H1 (cell line): Measurements from ENCODE around the gene LAG3. TPM values are rescaled to one million over a fixed set of nuclear protein-coding genes. Genes with fewer than 3 reads are reported as not detected.

Source experiments
- CTCF ChIA-PET: fragments of 300-600 bp; sonication (Branson Sonifier 250); formaldehyde crosslinking; loops from one replicate; lab custom pipeline; 2021; ENCODE audit not compliant: partially characterized antibody; lab: Charles Lee
- POLR2A ChIA-PET: fragments of 300-600 bp; sonication (Branson Sonifier 250); formaldehyde crosslinking; loops from one replicate; lab custom pipeline; 2021; ENCODE audit warnings: inconsistent platforms; ENCODE audit not compliant: partially characterized antibody; lab: Charles Lee
- DNase-seq, 2 experiments: peaks; one replicate each; pipeline versions ENCODE4 v3.0.0 to v3.0.0-alpha.2; 2010 to 2022; ENCODE audit warnings: low spot score in 2 of 2, low read depth in 1 of 2, mixed read lengths in 1 of 2
- FAIRE-seq: peaks from 2 replicates; lab custom pipeline; 2011; peaks lifted over from hg19 to GRCh38; lab: Jason Lieb, UNC
- H2AFZ ChIP-seq: 2 replicates; pipeline ENCODE4 v1.8.1; 2012; ENCODE audit warnings: low read length, inconsistent platforms
- H2AK5ac ChIP-seq: 2 replicates; pipeline ENCODE4 v1.6.1; 2013; ENCODE audit warnings: low read depth, low read length
- H2BK120ac ChIP-seq: replicated peaks from 2 replicates; pipeline ENCODE3; 2013; ENCODE audit warnings: low read depth, low read length, inconsistent platforms
- H2BK12ac ChIP-seq: 2 replicates; pipeline ENCODE4 v1.6.1; 2013; ENCODE audit warnings: low read depth, low read length
- H2BK15ac ChIP-seq: 2 replicates; pipeline ENCODE4 v1.6.1; 2013; ENCODE audit warnings: low read length
- H2BK20ac ChIP-seq: 2 replicates; pipeline ENCODE4 v1.6.1; 2013; ENCODE audit warnings: low read length
- H2BK5ac ChIP-seq: 2 replicates; pipeline ENCODE4 v1.6.1; 2013; ENCODE audit warnings: low read depth, low read length
- H3K14ac ChIP-seq: 2 replicates; pipeline ENCODE4 v1.6.1; 2013; ENCODE audit warnings: inconsistent platforms; ENCODE audit not compliant: insufficient read length
- H3K18ac ChIP-seq: 2 replicates; pipeline ENCODE4 v1.6.1; 2013; ENCODE audit warnings: low read length; ENCODE audit errors: extremely low read depth
- H3K23ac ChIP-seq: 2 replicates; pipeline ENCODE4 v1.6.1; 2013; ENCODE audit warnings: inconsistent platforms; ENCODE audit not compliant: insufficient read length
- H3K23me2 ChIP-seq: 2 replicates; pipeline ENCODE4 v1.6.1; 2013; ENCODE audit warnings: low read depth, low read length
- H3K27ac ChIP-seq: 2 replicates; pipeline ENCODE4 v1.6.1; 2011; ENCODE audit warnings: low read depth, low read length, inconsistent platforms
- H3K27me3 ChIP-seq, 4 experiments: replicated peaks in 1 of 4; 1 replicate in 1 of 4; 2 replicates in 3 of 4; pipeline versions ENCODE4 v1.6.1 to v1.8.1; 2011 to 2013; ENCODE audit warnings: low read length in 3 of 4, mild to moderate bottlenecking in 3 of 4, inconsistent platforms in 2 of 4, mixed read lengths in 2 of 4, moderate library complexity in 1 of 4; ENCODE audit not compliant: control insufficient read depth in 3 of 4, insufficient read depth in 3 of 4; ENCODE audit errors: extremely low read depth in 1 of 4
- H3K36me3 ChIP-seq, 4 experiments: 2 replicates each; pipeline versions ENCODE4 v1.6.1 to v1.8.1; 2011 to 2013; ENCODE audit warnings: mild to moderate bottlenecking in 4 of 4, low read length in 3 of 4, moderate library complexity in 2 of 4, control low read depth in 1 of 4, inconsistent platforms in 1 of 4; ENCODE audit not compliant: insufficient read depth in 4 of 4, control insufficient read depth in 2 of 4
- H3K4ac ChIP-seq: replicated peaks from 2 replicates; pipeline ENCODE3; 2013; ENCODE audit warnings: low read length, low read depth, mixed read lengths, inconsistent platforms; ENCODE audit not compliant: insufficient read length
- H3K4me1 ChIP-seq, 4 experiments: replicated peaks in 1 of 4; 1 replicate in 1 of 4; 2 replicates in 3 of 4; pipeline versions ENCODE4 v1.6.1 to v1.8.1; 2011 to 2013; ENCODE audit warnings: low read length in 3 of 4, inconsistent platforms in 2 of 4, mixed read lengths in 1 of 4; ENCODE audit not compliant: insufficient read depth in 4 of 4, control insufficient read depth in 3 of 4
- H3K4me2 ChIP-seq, 2 experiments: 2 replicates each; pipeline versions ENCODE4 v1.6.1 to v1.8.1; 2011 to 2013; ENCODE audit warnings: low read depth in 2 of 2, low read length in 2 of 2, control low read depth in 1 of 2, inconsistent platforms in 1 of 2, mild to moderate bottlenecking in 1 of 2; ENCODE audit not compliant: insufficient read depth in 1 of 2
- H3K4me3 ChIP-seq, 4 experiments: fragments of 200-600, 300-600 bp in 1 of 4; sonication (generic), shearing (Covaris generic), sonication (Bioruptor Twin) in 1 of 4; 2 replicates each; pipeline versions ENCODE4 v1.5.1 to v1.8.1; 2011 to 2016; ENCODE audit warnings: low read length in 4 of 4, low read depth in 3 of 4, control low read depth in 2 of 4, inconsistent platforms in 2 of 4, mild to moderate bottlenecking in 2 of 4, mixed read lengths in 1 of 4, moderate library complexity in 1 of 4; ENCODE audit not compliant: insufficient read depth in 2 of 4; ENCODE audit errors: extremely low read depth in 1 of 4
- H3K56ac ChIP-seq: replicated peaks from 2 replicates; pipeline ENCODE3; 2013; ENCODE audit warnings: low read depth, mild to moderate bottlenecking, mixed read lengths, low read length, inconsistent platforms; ENCODE audit not compliant: insufficient read length
- H3K79me1 ChIP-seq: 2 replicates; pipeline ENCODE4 v1.6.1; 2013; ENCODE audit warnings: low read depth, low read length, control low read depth
- H3K79me2 ChIP-seq, 2 experiments: 2 replicates each; pipeline versions ENCODE4 v1.6.1 to v1.8.1; 2012 to 2013; ENCODE audit warnings: low read length in 2 of 2, mild to moderate bottlenecking in 2 of 2, inconsistent platforms in 1 of 2; ENCODE audit not compliant: insufficient read depth in 2 of 2, control insufficient read depth in 1 of 2
- H3K9ac ChIP-seq, 4 experiments: replicated peaks in 1 of 4; 1 replicate in 1 of 4; 2 replicates in 3 of 4; pipeline versions ENCODE4 v1.6.1 to v1.8.1; 2011 to 2013; ENCODE audit warnings: low read depth in 3 of 4, low read length in 3 of 4, control low read depth in 2 of 4, mild to moderate bottlenecking in 2 of 4, moderate library complexity in 2 of 4, inconsistent platforms in 1 of 4; ENCODE audit errors: extremely low read depth in 1 of 4
- H3K9me3 ChIP-seq, 2 experiments: 2 replicates each; pipeline versions ENCODE4 v1.6.1 to v1.8.1; 2012 to 2013; ENCODE audit warnings: mild to moderate bottlenecking in 2 of 2, moderate library complexity in 2 of 2, control low read depth in 1 of 2, inconsistent platforms in 1 of 2, low read depth in 1 of 2, low read length in 1 of 2, mixed read lengths in 1 of 2; ENCODE audit not compliant: insufficient read depth in 2 of 2
- H4K20me1 ChIP-seq, 2 experiments: replicated peaks in 1 of 2; 2 replicates each; pipeline versions ENCODE3 to v1.8.1; 2011 to 2013; ENCODE audit warnings: inconsistent platforms in 2 of 2, low read length in 2 of 2, mild to moderate bottlenecking in 1 of 2; ENCODE audit not compliant: insufficient read depth in 2 of 2, control insufficient read depth in 1 of 2
- H4K5ac ChIP-seq: 2 replicates; pipeline ENCODE4 v1.6.1; 2013; ENCODE audit warnings: low read length, low read depth, mixed read lengths, inconsistent platforms; ENCODE audit not compliant: insufficient read length
- H4K8ac ChIP-seq: 2 replicates; pipeline ENCODE4 v1.8.0; 2013; ENCODE audit warnings: mild to moderate bottlenecking, moderate library complexity, low read length, inconsistent platforms; ENCODE audit not compliant: insufficient read depth; ENCODE audit errors: extremely low read depth
- H4K91ac ChIP-seq: replicated peaks from 2 replicates; pipeline ENCODE3; 2013; ENCODE audit warnings: low read length, mixed read lengths, inconsistent platforms; ENCODE audit not compliant: insufficient read length
- CBX5 ChIP-seq: fragments of 300-800, 300-1000 bp; sonication (generic); IDR thresholded peaks from 2 replicates; pipeline ENCODE4 v1.7.1; 2016; ENCODE audit warnings: antibody characterized with exemption, low read length, low read depth
- CTCF ChIP-seq, 3 experiments: IDR thresholded peaks; 1 replicate in 2 of 3; 2 replicates in 1 of 3; pipeline versions ENCODE4 v1.5.1 to v1.6.1; 2011; ENCODE audit warnings: low read length in 3 of 3, mild to moderate bottlenecking in 3 of 3, inconsistent platforms in 2 of 3, low read depth in 1 of 3, moderate library complexity in 1 of 3; ENCODE audit not compliant: insufficient read depth in 1 of 3; ENCODE audit errors: control extremely low read depth in 1 of 3
- E2F6 ChIP-seq: IDR thresholded peaks from 2 replicates; pipeline ENCODE4 v1.6.1; 2012; ENCODE audit warnings: inconsistent platforms
- MAFK ChIP-seq: IDR thresholded peaks from 2 replicates; pipeline ENCODE4 v1.6.1; 2012; ENCODE audit warnings: low read depth, mild to moderate bottlenecking, improper control_type of control experiment, low read length
- RAD21 ChIP-seq, 2 experiments: IDR thresholded peaks in 1 of 2; conservative IDR thresholded peaks in 1 of 2; 2 replicates each; pipeline ENCODE4 v1.6.1; 2011; ENCODE audit warnings: low read depth in 2 of 2, low read length in 2 of 2, improper control_type of control experiment in 1 of 2, inconsistent platforms in 1 of 2, mild to moderate bottlenecking in 1 of 2, moderate library complexity in 1 of 2
- RXRA ChIP-seq: IDR thresholded peaks from 2 replicates; pipeline ENCODE4 v1.6.1; 2011; ENCODE audit warnings: low read depth, mild to moderate bottlenecking, low read length, moderate library complexity; ENCODE audit not compliant: insufficient read depth
- TAF7 ChIP-seq: optimal IDR thresholded peaks from 2 replicates; pipeline ENCODE3; 2011; ENCODE audit warnings: low read depth, mild to moderate bottlenecking, inconsistent platforms, low read length, moderate library complexity, borderline replicate concordance
- WGBS, 2 experiments: shearing (Covaris generic) in 1 of 2; methylation state at CpG; one replicate each; pipeline versions ENCODE4 v1.1.6 to v1.1.7; 2013 to 2015; ENCODE audit warnings: low lambda C conversion rate in 2 of 2, mixed read lengths in 2 of 2, inconsistent platforms in 1 of 2, low coverage in 1 of 2, missing lambda C conversion rate in 1 of 2; ENCODE audit not compliant: insufficient replicate concordance in 2 of 2, insufficient coverage in 1 of 2, insufficient read length in 1 of 2; ENCODE audit errors: extremely low coverage in 1 of 2, missing lambda C conversion rate in 1 of 2; 5-methylcytosine and 5-hydroxymethylcytosine counted together
- polyA plus RNA-seq, 7 experiments: library from polyadenylated mRNA; depleted of rRNA in 3 of 7; stranded (reverse) in 5 of 7; unstranded in 2 of 7; fragments of >200 nt in 5 of 7; fragments of 200-250 nt in 2 of 7; gene quantifications; 1 replicate in 5 of 7; 2 replicates in 1 of 7; 4 replicates in 1 of 7; pipeline versions ENCODE4 v1.2.1 to v1.2.3, GENCODE V29; 2011 to 2013; ENCODE audit warnings: missing spikeins in 2 of 7, mixed read lengths in 2 of 7
- total RNA-seq: library from RNA; stranded (reverse); fragmentation: NEBNext Ultra II Directional; extraction: Animal tissue kit (Norgen Biotek cat#: 25700); gene quantifications from 2 replicates; pipeline ENCODE4 v1.2.1, GENCODE V29; 2021

The LAG3 gene
- total and polyA plus RNA-seq, 2 of the 8 experiments (the other 6 are each of a cell fraction or from before 2014, with no cell fraction given): 1.1 to 3.1 TPM

- Histone ChIP-seq H2BK120ac (no peak overlapping the region), H2BK20ac (no peak overlapping the region), H4K8ac (no peak overlapping the region), H3K9me3 (no peaks in the 10 kb centered on the region; a peak in 1 of 4 replicates), H3K18ac (no peak overlapping the region), H2BK5ac (no peak overlapping the region), H3K14ac (no peak overlapping the region), H3K27ac (no peak overlapping the region; the same call in 1 of the 2 replicates), H3K56ac (no peak overlapping the region), H2AFZ (peak overlapping the region; percentile 15), H2AK5ac (no peak overlapping the region), H2BK12ac (no peak overlapping the region), H3K79me1 (peaks cover 7% of the 10 kb centered on the region; the same call in 1 of the 2 replicates), H3K4ac (no peak overlapping the region), H4K20me1 (peaks cover 0 to 9% of the 10 kb centered on the region in 2 experiments), H3K23me2 (peaks cover 10% of the 10 kb centered on the region), H3K36me3 (peaks cover 19 to 32% (median 28%) of the 10 kb centered on the region in 4 experiments), H3K4me1 (peaks cover 3 to 5% (median 3%) of the 10 kb centered on the region in 4 experiments; a peak in 6 of 7 replicates), H3K79me2 (peaks cover 0 to 14% of the 10 kb centered on the region in 2 experiments; a peak in 2 of 4 replicates), H4K91ac (no peak overlapping the region), H3K27me3 (no peaks in the 10 kb centered on the region), H4K5ac (peak overlapping the region; percentile 22), H3K23ac (no peak overlapping the region), H3K9ac (no peak overlapping the region), H2BK15ac (no peak overlapping the region), H3K4me2 (peak overlapping the region; percentile 52 to 78), H3K4me3 (peak overlapping the region in 1 of 4 experiments; percentile 87; a peak in 4 of 8 replicates)
- DNase-seq (no peak), FAIRE-seq (no peak)
- ChIA-PET POLR2A (interaction anchor here (0.8 to 7.0 kb wide), 19 partner anchors 9 to 219 kb away, joined by 3 to 151 read pairs (median 14); partner anchors contain the start of genes CDCA3, COPS7A, GAPDH and GNB3), CTCF (interaction anchor here (0.7 to 16.3 kb wide), 29 partner anchors 8 to 214 kb away, joined by 3 to 427 read pairs (median 6); partner anchors contain the start of genes CD4, CDCA3, COPS7A and GNB3)
- WGBS, 2 experiments: 4% methylated on average over 7 of the region's 7 CpGs; no CpG with 5 or more reads in 1 of the 2 experiments
- no peak for TF ChIP-seq MAFK
- no peak for TF ChIP-seq CBX5
- no peak for TF ChIP-seq RXRA
- TF ChIP-seq RAD21 (IDR thresholded peaks at IDR 0.05 in 1 of 2, conservative IDR thresholded peaks at IDR 0.05 in 1 of 2; ENCODE audit: low read depth in 2 of 2, low read length in 2 of 2): peak; percentile 94 to 98
- TF ChIP-seq CTCF (IDR thresholded peaks at IDR 0.05; ENCODE audit: control extremely low read depth in 1 of 3, insufficient read depth in 1 of 3, low read depth in 1 of 3, low read length in 3 of 3): peak in 2 of 3 experiments; percentile 94 to 95; a peak in 3 of 4 replicates
- TF ChIP-seq E2F6: no peak
- TF ChIP-seq TAF7: no peak
Observed at GRCh38 chr12:6753772-6754356, 18.5 kb upstream of the LAG3 start.
